ENCODE data around the gene FHIT. TPM values are rescaled to one million over a fixed set of nuclear protein-coding genes. Genes with fewer than 3 reads are reported as not detected.

FHIT gene
- total RNA-seq, 4 donors from 2014 or later: 0.72 to 5.2 (median 2.1) TPM

GRCh38 chr3:60216462-60217075 is 1034.7 kb downstream of the FHIT start:
- no peak for ATAC-seq
- Histone ChIP-seq H3K27ac (no peak overlapping the region), H3K36me3 (no peaks in the 10 kb centered on the region), H3K27me3 (no peaks in the 10 kb centered on the region), H3K4me3 (no peak overlapping the region), H3K9me3 (no peaks in the 10 kb centered on the region), H3K4me1 (peaks cover 0 to 6% of the 10 kb centered on the region in 2 donors)
- TF ChIP-seq POLR2A (IDR thresholded peaks at IDR 0.05): no peak
- TF ChIP-seq CTCF (IDR thresholded peaks at IDR 0.05 in 4 of 5, conservative IDR thresholded peaks at IDR 0.05 in 1 of 5): no peak
- DNase-seq: no peak
- intact Hi-C loops (cut with DNase I; ENCODE audit: low total_unique reads): no loop called here
- in situ Hi-C loops (cut with MboI; ENCODE audit: low sequenced_read_pairs in 4 of 4): no loop called here

GRCh38 chr3:60215946-60216345 is 1035.3 kb downstream of the FHIT start:
- in situ Hi-C loops (cut with MboI; ENCODE audit: low sequenced_read_pairs in 4 of 4): no loop called here
- intact Hi-C loops (cut with DNase I; ENCODE audit: low total_unique reads): no loop called here
- Histone ChIP-seq H3K4me1 (peaks cover 0 to 6% of the 10 kb centered on the region in 2 donors), H3K27ac (no peak overlapping the region), H3K9me3 (no peaks in the 10 kb centered on the region), H3K4me3 (no peak overlapping the region), H3K27me3 (no peaks in the 10 kb centered on the region), H3K36me3 (no peaks in the 10 kb centered on the region)
- ATAC-seq (no peak), DNase-seq (no peak)
- no peak for TF ChIP-seq CTCF (IDR thresholded peaks at IDR 0.05 in 4 of 5, conservative IDR thresholded peaks at IDR 0.05 in 1 of 5)
- no peak for TF ChIP-seq POLR2A (IDR thresholded peaks at IDR 0.05)

GRCh38 chr3:60207905-60208304 is 1043.3 kb downstream of the FHIT start:
- H3K4me1 ChIP-seq: no peaks in the 10 kb centered on the region
- no peak for TF ChIP-seq POLR2A (IDR thresholded peaks at IDR 0.05)
- no peak for TF ChIP-seq CTCF (IDR thresholded peaks at IDR 0.05 in 4 of 5, conservative IDR thresholded peaks at IDR 0.05 in 1 of 5)
- ATAC-seq (no peak), DNase-seq (no peak)
- no peak overlapping the region for H3K4me3 ChIP-seq
- no peak overlapping the region for H3K27ac ChIP-seq
- no peaks in the 10 kb centered on the region for H3K27me3 ChIP-seq
- no peaks in the 10 kb centered on the region for H3K36me3 ChIP-seq
- in situ Hi-C loops (cut with MboI; ENCODE audit: low sequenced_read_pairs in 4 of 4) (no loop called here), intact Hi-C loops (cut with DNase I; ENCODE audit: low total_unique reads) (no loop called here)
- H3K9me3 ChIP-seq: no peaks in the 10 kb centered on the region

- no peak for ATAC-seq
- Histone ChIP-seq H3K4me3 (no peak overlapping the region), H3K27ac (no peak overlapping the region), H3K36me3 (no peaks in the 10 kb centered on the region), H3K4me1 (no peaks in the 10 kb centered on the region), H3K9me3 (no peaks in the 10 kb centered on the region), H3K27me3 (no peaks in the 10 kb centered on the region)
- TF ChIP-seq CTCF (IDR thresholded peaks at IDR 0.05 in 4 of 5, conservative IDR thresholded peaks at IDR 0.05 in 1 of 5) (no peak), POLR2A (IDR thresholded peaks at IDR 0.05) (no peak)
- intact Hi-C loops (cut with DNase I; ENCODE audit: low total_unique reads) (no loop called here), in situ Hi-C loops (cut with MboI; ENCODE audit: low sequenced_read_pairs in 4 of 4) (no loop called here)
- DNase-seq: no peak
Measured at GRCh38 chr3:60206206-60206605, 1045.0 kb downstream of the FHIT start.
